ENCODE data around the gene NLGN1. TPM values are rescaled to one million over a fixed set of nuclear protein-coding genes. Genes with fewer than 3 reads are reported as not detected.

The NLGN1 gene
- total and polyA plus RNA-seq, 2 of the 8 experiments (the other 6 are each of a cell fraction or from before 2014, with no cell fraction given) = 7.8 to 14.8 TPM

DNA sequence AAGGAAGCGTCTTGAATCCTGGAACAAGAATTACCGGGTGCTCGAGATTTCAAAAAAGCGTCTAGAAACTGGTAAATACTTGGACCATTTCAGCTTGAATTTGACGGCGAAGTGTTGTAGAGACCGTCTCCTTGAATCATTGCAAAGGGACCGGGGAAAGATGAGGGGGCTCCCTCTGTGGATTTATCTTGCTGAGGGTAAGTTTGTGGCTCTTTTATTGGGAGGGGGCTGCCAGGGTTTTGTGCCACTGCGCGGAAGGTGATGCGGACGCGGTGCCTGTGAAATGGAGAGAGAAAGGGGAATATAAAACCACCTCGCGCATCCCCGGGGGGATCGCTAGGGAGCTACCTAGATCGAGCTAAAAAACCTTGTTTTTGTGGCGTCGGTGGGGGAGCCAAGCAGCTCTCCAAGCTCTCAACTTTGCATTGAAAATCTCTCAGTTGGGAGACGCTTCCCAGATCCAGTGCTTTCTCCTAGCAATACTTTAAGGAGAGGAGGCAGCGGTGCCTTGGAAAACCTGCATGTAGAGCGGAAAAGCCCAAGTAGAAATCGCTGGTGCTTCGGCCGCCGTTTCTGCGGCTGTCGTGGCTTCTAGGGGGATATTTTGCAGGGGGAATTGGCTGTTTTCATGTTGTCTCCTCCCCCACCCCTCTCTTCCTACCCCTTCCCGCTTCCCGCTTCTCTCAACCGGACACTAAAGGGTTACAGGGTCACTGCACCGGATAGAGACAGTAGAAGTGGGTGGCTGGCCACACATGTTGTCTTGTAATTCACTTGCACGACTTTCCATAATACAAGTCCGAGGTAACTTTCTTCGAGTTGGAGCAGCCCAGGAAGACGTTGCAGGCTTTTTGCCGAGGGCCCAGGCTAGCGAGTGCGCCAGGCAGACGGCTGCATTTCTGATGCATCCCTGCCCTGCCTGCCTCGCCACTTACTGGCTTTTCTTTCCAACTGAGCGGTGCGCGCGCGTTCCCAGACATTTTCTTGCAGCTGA lies 187.6 kb downstream of the NLGN1 start (continued):
- no peak for TF ChIP-seq NANOG (IDR thresholded peaks at IDR 0.05; ENCODE audit: insufficient read depth, low read depth, low read length, poor library complexity, severe bottlenecking)
- TF ChIP-seq SIX5 (IDR thresholded peaks at IDR 0.05; ENCODE audit: low read depth, low read length) = no peak
- TF ChIP-seq EP300 (IDR thresholded peaks at IDR 0.05; ENCODE audit: borderline replicate concordance in 1 of 2, low read depth in 2 of 2, low read length in 2 of 2) = no peak
- no peak for TF ChIP-seq GTF2F1 (IDR thresholded peaks at IDR 0.05; ENCODE audit: borderline replicate concordance, low read depth, low read length)
- TF ChIP-seq SIN3A (conservative IDR thresholded peaks at IDR 0.05 in 1 of 2, IDR thresholded peaks at IDR 0.05 in 1 of 2; ENCODE audit: low read depth in 1 of 2, low read length in 2 of 2) = peak in 1 of 2 experiments; percentile 18; a peak in 1 of 4 replicates
- peak; percentile 45; the same call in 1 of the 2 replicates for TF ChIP-seq PHF8 (conservative IDR thresholded peaks at IDR 0.05; ENCODE audit: low read depth, low read length)
- TF ChIP-seq RNF2 (IDR thresholded peaks at IDR 0.05; ENCODE audit: borderline replicate concordance, low read depth, low read length, missing control alignments, poor library complexity, severe bottlenecking) = no peak
- TF ChIP-seq KDM5A (IDR thresholded peaks at IDR 0.05; ENCODE audit: low read length) = no peak
- TF ChIP-seq BACH1 (IDR thresholded peaks at IDR 0.05; ENCODE audit: low read length) = no peak
- TF ChIP-seq E2F6 (IDR thresholded peaks at IDR 0.05) = no peak; the same call in 1 of the 2 replicates
- TF ChIP-seq SRF (IDR thresholded peaks at IDR 0.05; ENCODE audit: low read depth, low read length) = no peak
- TF ChIP-seq RBBP5 (IDR thresholded peaks at IDR 0.05; ENCODE audit: borderline replicate concordance, low read depth, low read length) = peak; percentile 92; the same call in 1 of the 2 replicates
- no peak for TF ChIP-seq CEBPB (IDR thresholded peaks at IDR 0.05; ENCODE audit: low read depth, low read length)
- no peak for TF ChIP-seq SAP30 (IDR thresholded peaks at IDR 0.05; ENCODE audit: insufficient read depth, insufficient replicate concordance, low read length)
- TF ChIP-seq SP4 (IDR thresholded peaks at IDR 0.05; ENCODE audit: low read length) = no peak
- TF ChIP-seq CHD1 (IDR thresholded peaks at IDR 0.05; ENCODE audit: low read depth, low read length) = no peak
- no peak; the same call in 1 of the 2 replicates for TF ChIP-seq KDM1A (IDR thresholded peaks at IDR 0.05; ENCODE audit: borderline replicate concordance, low read length)
- TF ChIP-seq, protein P1, sequence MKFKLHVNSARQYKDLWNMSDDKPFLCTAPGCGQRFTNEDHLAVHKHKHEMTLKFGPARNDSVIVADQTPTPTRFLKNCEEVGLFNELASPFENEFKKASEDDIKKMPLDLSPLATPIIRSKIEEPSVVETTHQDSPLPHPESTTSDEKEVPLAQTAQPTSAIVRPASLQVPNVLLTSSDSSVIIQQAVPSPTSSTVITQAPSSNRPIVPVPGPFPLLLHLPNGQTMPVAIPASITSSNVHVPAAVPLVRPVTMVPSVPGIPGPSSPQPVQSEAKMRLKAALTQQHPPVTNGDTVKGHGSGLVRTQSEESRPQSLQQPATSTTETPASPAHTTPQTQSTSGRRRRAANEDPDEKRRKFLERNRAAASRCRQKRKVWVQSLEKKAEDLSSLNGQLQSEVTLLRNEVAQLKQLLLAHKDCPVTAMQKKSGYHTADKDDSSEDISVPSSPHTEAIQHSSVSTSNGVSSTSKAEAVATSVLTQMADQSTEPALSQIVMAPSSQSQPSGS (IDR thresholded peaks at IDR 0.05; ENCODE audit: low read length) = no peak
- TF ChIP-seq ASH2L (IDR thresholded peaks at IDR 0.05; ENCODE audit: low read length) = peak; percentile 90
- peak; percentile 20; the same call in 1 of the 2 replicates for TF ChIP-seq SP1 (IDR thresholded peaks at IDR 0.05; ENCODE audit: low read depth, low read length)
